ENCODE results near the gene PIP4K2A.

The PIP4K2A gene

GRCh38 chr10:22669163-22669711 is 45.1 kb downstream of the PIP4K2A start:
- no peak for DNase-seq (ENCODE audit: low read depth in 4 of 4, low spot score in 1 of 4)

GRCh38 chr10:22667093-22667480 is 47.3 kb downstream of the PIP4K2A start:
- no peak for DNase-seq (ENCODE audit: low read depth in 4 of 4, low spot score in 1 of 4)

- no peak for DNase-seq (ENCODE audit: low read depth in 4 of 4, low spot score in 1 of 4)
Measured at GRCh38 chr10:22666287-22667092, 47.9 kb downstream of the PIP4K2A start.

GRCh38 chr10:22665329-22665728 is 49.0 kb downstream of the PIP4K2A start:
- no peak for DNase-seq (ENCODE audit: low read depth in 4 of 4, low spot score in 1 of 4)

DNA sequence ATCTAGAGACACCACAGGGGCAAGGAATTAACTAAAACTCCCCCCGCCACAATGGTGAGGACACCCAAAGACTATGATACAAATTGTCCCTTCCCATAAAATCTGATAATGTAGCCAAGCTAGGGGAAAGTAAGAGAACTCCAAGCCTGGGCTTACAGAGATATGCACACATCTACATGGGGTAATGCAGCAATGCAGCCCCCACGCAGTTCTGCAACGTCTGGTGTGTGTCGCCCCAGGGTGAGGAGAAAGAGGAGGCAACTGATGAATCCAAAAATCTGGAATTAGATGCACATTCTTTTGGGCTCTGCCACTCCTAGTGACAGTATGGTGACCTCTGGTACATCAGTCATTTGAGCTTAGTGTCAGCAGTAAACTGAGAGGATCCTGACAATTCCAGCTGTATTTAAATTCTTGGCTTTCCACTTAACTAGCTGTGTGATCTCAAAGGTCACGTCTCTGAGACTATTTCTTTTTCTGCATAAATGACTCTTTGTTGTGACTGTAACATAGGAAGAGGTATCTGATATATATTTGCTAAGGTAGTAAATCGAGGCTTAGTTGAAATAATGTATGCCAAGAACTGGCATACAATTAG is 51.5 kb downstream of the PIP4K2A start:
- DNase-seq (ENCODE audit: low read depth in 4 of 4, low spot score in 1 of 4), result no peak

- DNase-seq (ENCODE audit: low read depth in 4 of 4, low spot score in 1 of 4), result no peak
Measured at GRCh38 chr10:22659866-22660265, 54.5 kb downstream of the PIP4K2A start.

DNA sequence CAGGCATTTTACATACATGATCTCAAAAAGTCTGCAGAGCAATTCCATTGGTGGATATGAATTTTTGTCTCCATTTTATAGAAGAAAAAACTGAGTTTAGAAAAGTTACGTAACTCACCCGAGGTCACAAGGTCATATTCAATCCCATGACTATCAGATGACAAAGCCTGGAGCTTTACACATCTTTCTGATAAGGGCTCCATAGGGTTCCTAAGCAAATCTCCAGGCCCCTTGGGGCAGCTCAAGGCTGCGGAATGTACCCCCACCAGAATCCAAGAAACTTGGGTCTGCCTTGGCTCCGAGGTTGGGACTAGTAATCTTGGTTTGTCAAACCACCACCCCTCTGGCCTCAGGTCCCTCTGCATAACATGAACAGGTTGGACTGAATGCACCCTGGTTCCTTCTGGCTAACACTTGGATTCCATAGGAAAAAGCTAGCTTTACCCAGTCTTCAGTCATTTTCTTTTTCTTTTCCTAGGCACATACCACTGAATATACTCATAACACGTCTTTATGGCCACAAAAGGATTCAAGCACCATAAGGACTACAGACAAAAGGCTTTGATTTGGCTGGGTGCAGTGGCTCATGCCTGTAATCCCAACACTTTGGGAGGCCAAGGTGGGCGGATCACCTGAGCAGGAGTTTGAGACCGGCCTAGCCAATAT is 55.5 kb downstream of the PIP4K2A start:
- DNase-seq (ENCODE audit: low read depth in 4 of 4, low spot score in 1 of 4), result no peak

GRCh38 chr10:22657566-22658225 is 56.7 kb downstream of the PIP4K2A start:
- DNase-seq (ENCODE audit: low read depth in 4 of 4, low spot score in 1 of 4), result no peak

GRCh38 chr10:22657024-22657423 is 57.4 kb downstream of the PIP4K2A start:
- DNase-seq (ENCODE audit: low read depth in 4 of 4, low spot score in 1 of 4), result no peak

DNA sequence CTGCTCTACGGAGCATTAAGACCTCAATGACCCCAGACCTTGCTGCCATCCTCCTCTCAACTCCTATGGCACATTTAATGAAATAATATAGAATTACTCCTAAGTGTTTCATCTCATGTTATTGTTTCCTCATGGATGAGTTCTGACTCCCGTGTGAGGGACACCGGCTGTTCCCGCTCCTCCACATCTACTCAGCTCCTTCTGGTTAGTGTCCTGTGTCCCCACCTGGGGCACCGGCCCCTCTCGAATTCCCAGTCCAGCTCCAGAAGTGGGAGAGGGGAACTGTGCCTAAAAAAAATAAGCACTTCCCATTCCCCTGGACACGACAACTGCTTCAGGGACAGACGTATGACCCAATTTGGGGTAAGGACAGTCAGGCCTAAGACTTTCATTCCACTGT is 58.3 kb downstream of the PIP4K2A start:
- no peak for DNase-seq (ENCODE audit: low read depth in 4 of 4, low spot score in 1 of 4)

DNA sequence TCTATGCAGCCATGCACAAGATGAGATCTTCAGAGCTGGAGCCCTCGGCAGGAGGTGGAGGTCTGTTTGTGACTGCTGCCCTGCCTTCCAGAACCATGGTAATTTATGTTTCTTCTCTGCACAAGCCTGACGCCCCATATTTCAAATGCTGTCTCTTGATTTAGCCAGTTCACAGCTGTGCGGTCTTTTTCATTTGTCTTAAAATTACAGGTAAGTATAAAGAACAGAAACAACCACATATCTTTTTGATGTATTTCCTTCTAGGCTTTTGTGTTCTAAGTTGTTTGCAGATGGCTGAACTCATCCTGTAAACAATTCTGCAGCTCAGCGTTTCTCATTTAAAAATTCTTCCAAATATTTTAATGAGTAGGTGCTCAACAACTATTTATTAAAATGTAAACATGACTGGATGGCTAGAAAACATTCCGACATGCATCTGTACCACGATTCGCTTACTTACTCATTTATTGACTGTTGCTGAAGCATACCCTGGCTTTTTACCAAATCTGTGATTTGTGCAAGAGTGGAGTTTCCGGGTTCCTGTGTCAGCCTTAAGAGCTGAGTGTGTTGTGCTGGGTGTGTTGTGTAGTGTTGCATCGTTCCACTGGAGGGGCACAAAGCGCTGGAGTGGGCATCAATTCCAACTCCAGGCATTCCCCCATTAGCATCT is 58.9 kb downstream of the PIP4K2A start:
- DNase-seq (ENCODE audit: low read depth in 4 of 4, low spot score in 1 of 4), result no peak

DNA sequence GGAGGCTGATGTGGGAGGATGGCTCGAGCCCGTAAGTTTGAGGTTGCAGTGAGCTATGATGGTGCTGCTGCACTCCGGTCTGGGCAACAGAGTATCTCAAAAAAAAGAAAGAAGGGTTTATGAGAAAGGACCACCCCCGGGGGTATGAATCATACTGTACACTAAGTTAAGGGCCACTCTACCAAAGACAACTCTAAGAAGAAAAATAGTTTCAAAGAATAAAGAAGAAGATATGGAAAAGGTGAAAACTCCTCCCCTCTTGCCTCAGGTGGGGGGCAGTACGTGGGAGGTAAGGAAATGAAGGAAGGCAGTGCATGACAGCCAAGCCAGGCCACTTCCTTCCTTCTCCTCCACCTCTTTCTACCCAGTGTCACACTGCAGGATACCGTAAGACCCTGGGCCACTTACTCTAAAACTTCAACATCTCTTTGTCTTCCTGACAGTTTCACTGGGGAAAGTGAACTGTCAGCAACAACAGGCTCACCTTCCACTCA is 61.3 kb downstream of the PIP4K2A start:
- DNase-seq (ENCODE audit: low read depth in 4 of 4, low spot score in 1 of 4), result peak in 2 of 4 experiments; percentile 26 to 35

DNA sequence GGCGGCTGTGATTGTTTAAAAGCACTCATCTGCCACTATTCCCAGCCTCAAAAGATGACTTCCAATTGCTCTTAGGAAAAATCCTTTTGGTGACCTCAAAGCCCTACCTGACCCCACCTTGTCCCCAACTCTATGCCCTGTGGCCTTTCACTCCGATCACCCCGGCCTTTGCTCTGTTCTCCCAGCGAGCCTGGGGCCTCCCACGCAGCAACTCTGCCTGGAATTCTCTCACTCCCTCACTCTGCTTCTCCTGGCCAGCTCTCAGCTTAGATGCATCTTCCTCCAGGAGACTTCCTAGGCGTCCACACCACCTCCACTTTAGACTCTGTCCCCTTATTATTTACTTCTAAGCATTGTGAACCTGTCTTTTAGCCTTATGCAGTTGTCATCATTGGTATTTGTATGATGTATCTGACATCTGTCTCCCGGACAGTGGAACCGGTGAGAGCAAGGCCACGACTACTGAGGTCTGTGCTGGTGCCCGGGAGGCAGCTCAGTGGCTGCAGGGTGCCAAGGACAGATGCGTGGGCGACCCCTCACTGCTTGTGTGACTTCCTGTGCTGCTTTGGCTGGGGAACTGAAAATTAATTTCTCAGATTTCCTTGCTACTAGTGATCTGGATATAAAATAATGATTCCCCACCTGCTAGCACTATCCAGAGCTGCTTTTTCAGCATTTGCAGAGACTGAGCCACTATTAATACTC is 63.0 kb downstream of the PIP4K2A start:
- DNase-seq (ENCODE audit: low read depth in 4 of 4, low spot score in 1 of 4), result no peak

GRCh38 chr10:22649994-22650393 is 64.4 kb downstream of the PIP4K2A start:
- no peak for DNase-seq (ENCODE audit: low read depth in 4 of 4, low spot score in 1 of 4)

DNA sequence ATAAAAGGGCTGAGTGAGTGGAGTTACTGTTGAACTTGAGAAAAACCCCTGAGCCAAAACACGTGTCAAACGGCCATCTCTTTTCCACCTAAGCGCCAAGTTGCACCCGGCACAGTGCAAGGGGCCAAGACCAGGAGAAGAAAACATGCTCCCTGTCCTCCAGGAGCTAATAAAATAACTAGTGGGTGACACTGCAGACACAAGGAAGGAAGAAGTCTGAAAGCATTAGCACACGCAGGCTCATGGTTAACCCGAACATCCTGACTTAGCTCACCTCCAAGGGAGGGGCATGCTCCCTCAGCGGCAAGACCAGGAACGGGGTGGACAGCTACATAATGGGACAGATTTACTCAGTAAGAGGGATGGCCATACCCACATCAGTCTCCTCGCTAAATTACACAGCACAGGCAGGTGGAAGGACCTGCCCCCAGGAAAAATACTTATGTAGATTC is 65.0 kb downstream of the PIP4K2A start:
- no peak for DNase-seq (ENCODE audit: low read depth in 4 of 4, low spot score in 1 of 4)

DNA sequence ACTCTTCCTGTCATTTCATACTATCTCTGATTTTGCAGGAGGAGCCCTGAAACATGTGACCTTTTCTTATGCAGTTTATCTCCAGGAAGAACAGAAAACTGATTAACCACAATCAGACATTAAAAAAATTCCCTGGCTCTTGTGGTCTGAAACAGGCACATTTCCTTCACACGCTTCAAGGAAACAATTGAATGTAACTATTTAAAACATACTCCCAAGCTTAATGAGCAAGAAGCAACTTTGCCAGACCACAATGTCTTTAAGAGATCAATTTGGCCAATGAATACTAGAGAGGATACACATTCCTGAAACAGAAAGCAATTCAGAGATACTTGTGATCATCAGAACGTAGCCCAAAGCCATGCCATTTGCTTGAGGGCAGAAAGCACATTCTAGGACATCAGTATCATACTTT is 65.8 kb downstream of the PIP4K2A start:
- no peak for DNase-seq (ENCODE audit: low read depth in 4 of 4, low spot score in 1 of 4)

GRCh38 chr10:22647244-22647643 is 67.1 kb downstream of the PIP4K2A start:
- no peak for DNase-seq (ENCODE audit: low read depth in 4 of 4, low spot score in 1 of 4)

DNA sequence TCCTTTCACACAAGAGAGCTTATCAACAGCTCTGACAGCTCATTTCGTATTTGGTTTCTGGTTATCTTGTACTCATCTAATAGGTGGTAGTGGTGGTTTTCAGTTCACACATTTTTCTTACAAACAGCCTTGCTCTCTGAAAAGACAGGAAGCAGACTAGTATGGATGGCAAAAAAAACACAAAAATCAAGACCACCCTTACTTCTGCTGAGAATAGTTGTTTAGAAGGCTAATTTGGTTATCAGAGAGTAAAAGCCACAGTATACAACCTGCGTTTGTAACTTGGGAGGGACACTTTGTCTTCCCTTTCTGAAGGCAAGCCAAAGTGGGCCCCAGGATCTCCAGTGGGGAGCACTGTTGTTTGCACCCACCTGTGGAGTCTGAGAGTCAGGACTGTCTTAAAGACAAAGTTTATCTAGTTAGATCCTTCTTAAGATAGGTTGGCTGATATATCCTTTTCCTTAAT is 68.0 kb downstream of the PIP4K2A start:
- DNase-seq (ENCODE audit: low read depth in 4 of 4, low spot score in 1 of 4), result no peak

DNA sequence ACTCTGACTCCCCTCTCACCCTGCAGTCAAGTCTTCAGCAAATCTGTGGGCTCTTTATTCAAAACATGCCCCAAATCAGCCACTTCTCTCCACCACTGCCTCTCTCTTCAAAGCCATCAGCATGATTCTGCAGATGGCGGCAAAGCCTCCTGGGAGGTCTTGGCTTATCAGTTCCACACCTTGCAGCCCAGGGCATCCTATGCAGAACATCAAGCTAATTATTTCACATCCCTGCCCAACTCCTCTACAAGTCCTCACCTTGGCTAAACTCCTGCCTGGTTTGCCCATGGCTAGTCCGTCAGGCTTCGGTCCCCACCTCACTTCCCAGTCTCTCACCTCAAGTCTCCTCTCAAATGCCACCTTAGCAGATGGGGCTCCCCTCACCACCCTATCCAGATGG is 70.2 kb downstream of the PIP4K2A start:
- no peak for DNase-seq (ENCODE audit: low read depth in 4 of 4, low spot score in 1 of 4)

DNA sequence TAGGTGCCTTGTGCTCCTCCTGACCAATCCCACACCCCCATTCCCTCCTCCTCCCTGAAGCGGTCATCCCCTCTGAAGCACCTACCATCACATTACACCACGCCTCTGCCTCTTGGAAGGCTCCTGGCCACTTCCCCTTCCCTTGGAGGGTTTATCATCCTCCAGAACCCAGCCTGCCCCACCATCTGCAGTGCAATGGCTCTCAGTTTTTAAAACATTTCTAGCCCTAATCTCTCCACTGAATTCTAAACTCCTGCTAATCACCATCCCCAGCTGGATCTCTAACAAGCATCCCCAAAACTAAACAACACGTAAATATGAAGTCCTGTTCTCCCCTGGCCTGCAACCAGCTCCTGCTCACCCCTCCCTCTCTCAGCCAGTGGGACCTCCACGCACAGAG is 70.6 kb downstream of the PIP4K2A start:
- no peak for DNase-seq (ENCODE audit: low read depth in 4 of 4, low spot score in 1 of 4)
